Osteoblast (primary cell): ENCODE data around the gene CDH4. TPM values are rescaled to one million over a fixed set of nuclear protein-coding genes. Genes with fewer than 3 reads are reported as not detected.

Experiments
- DNase-seq: peaks from one replicate; pipeline ENCODE4 v3.0.0; 2011; ENCODE audit warnings: low spot score, mixed read lengths; ENCODE audit not compliant: insufficient read length; ENCODE audit errors: missing footprints
- H2AFZ ChIP-seq: 2 replicates; pipeline ENCODE4 v1.6.0; 2011; ENCODE audit warnings: mild to moderate bottlenecking, low read length
- H3K27ac ChIP-seq: 2 replicates; pipeline ENCODE4 v1.5.1; 2011; ENCODE audit warnings: mild to moderate bottlenecking, low read depth, low read length, moderate library complexity
- H3K27me3 ChIP-seq: 2 replicates; pipeline ENCODE4 v1.6.0; 2012; ENCODE audit warnings: mild to moderate bottlenecking, control low read depth, inconsistent platforms, low read length, moderate library complexity; ENCODE audit not compliant: insufficient read depth
- H3K36me3 ChIP-seq: 2 replicates; pipeline ENCODE4 v1.5.1; 2011; ENCODE audit warnings: mild to moderate bottlenecking, low read length, control low read depth, moderate library complexity; ENCODE audit not compliant: insufficient read depth
- H3K4me1 ChIP-seq: 2 replicates; pipeline ENCODE4 v1.5.1; 2011; ENCODE audit warnings: mild to moderate bottlenecking, low read length, control low read depth, moderate library complexity; ENCODE audit not compliant: insufficient read depth
- H3K4me2 ChIP-seq: 2 replicates; pipeline ENCODE4 v1.6.0; 2011; ENCODE audit warnings: mild to moderate bottlenecking, low read length; ENCODE audit not compliant: insufficient read depth
- H3K4me3 ChIP-seq: fragments of 200-600 bp; sonication (generic); 3 replicates; pipeline ENCODE4 v1.5.1; 2012; ENCODE audit warnings: mild to moderate bottlenecking, low read length, inconsistent platforms; ENCODE audit not compliant: insufficient read depth
- H3K79me2 ChIP-seq: 2 replicates; pipeline ENCODE4 v1.6.0; 2012; ENCODE audit warnings: mild to moderate bottlenecking, low read length, control low read depth, inconsistent platforms; ENCODE audit not compliant: insufficient read depth
- H3K9me3 ChIP-seq: 2 replicates; pipeline ENCODE4 v1.5.1; 2011; ENCODE audit warnings: low read depth, low read length, control low read depth
- H4K20me1 ChIP-seq: 2 replicates; pipeline ENCODE4 v1.6.0; 2012; ENCODE audit warnings: mild to moderate bottlenecking, low read length, control low read depth; ENCODE audit not compliant: insufficient read depth
- total RNA-seq: library from RNA; depleted of rRNA; stranded (reverse); fragments of >200 nt; gene quantifications from 2 replicates; pipeline ENCODE4 v1.2.3, GENCODE V29; 2012
- TF ChIP-seq, protein P1 (sequence below): IDR thresholded peaks from 2 replicates; pipeline ENCODE4 v1.5.1; 2011; ENCODE audit warnings: mild to moderate bottlenecking, low read depth, low read length, moderate library complexity; ENCODE audit errors: extremely low read depth

The CDH4 gene
- total RNA-seq, 1 donor: 1.1 TPM

DNA sequence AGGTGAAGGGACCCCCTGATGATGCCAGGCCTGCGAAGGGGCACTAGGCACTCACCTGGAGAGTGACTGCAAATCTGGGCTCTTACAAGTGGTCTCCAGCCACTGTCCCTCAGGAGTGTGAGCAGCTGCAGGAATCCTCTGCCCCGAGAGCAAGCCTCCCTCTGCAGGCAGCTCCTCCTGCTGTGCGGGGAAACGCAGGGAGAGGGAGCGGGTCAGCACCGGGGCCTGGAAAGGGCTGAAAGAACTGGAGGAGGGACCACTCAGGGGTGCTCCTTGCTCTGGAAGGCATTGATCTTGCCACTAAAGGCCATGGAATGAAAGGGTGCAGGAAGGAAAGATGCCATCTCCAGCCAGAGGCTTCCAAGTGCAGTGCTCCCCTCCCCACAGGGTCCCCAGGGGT lies 168.0 kb downstream of the CDH4 start:
- no peaks in the 10 kb centered on the region for H3K27me3 ChIP-seq
- no peak overlapping the region for H3K27ac ChIP-seq
- no peak overlapping the region for H2AFZ ChIP-seq
- no peak overlapping the region for H3K4me3 ChIP-seq
- no peaks in the 10 kb centered on the region for H3K36me3 ChIP-seq
- DNase-seq: no peak
- no peaks in the 10 kb centered on the region for H3K4me1 ChIP-seq
- no peaks in the 10 kb centered on the region for H4K20me1 ChIP-seq
- no peaks in the 10 kb centered on the region for H3K79me2 ChIP-seq
- TF ChIP-seq, protein P1, sequence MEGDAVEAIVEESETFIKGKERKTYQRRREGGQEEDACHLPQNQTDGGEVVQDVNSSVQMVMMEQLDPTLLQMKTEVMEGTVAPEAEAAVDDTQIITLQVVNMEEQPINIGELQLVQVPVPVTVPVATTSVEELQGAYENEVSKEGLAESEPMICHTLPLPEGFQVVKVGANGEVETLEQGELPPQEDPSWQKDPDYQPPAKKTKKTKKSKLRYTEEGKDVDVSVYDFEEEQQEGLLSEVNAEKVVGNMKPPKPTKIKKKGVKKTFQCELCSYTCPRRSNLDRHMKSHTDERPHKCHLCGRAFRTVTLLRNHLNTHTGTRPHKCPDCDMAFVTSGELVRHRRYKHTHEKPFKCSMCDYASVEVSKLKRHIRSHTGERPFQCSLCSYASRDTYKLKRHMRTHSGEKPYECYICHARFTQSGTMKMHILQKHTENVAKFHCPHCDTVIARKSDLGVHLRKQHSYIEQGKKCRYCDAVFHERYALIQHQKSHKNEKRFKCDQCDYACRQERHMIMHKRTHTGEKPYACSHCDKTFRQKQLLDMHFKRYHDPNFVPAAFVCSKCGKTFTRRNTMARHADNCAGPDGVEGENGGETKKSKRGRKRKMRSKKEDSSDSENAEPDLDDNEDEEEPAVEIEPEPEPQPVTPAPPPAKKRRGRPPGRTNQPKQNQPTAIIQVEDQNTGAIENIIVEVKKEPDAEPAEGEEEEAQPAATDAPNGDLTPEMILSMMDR: no peak
- no peak overlapping the region for H3K4me2 ChIP-seq
- H3K9me3 ChIP-seq: no peaks in the 10 kb centered on the region

DNA sequence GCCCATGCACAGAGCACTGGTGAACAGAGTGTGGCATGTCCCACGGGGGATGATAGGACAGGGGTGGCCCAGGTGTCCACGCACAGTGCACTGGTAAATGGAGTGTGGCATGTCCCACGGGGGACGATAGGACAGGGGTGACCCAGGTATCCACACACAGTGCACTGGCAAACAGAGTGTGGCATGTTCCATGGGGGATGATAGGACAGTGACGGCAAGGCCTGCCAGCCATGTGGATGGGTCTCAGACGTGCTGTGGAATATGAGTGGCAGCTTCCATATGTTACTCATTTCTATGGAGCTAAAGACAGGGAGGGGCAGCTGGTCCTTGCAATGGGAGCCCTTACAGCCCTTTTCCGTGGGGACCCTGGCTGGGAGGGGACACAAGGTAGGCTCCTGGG lies 168.7 kb downstream of the CDH4 start:
- H4K20me1 ChIP-seq: no peaks in the 10 kb centered on the region
- H3K27ac ChIP-seq: no peak overlapping the region
- no peaks in the 10 kb centered on the region for H3K36me3 ChIP-seq
- H2AFZ ChIP-seq: no peak overlapping the region
- H3K4me1 ChIP-seq: no peaks in the 10 kb centered on the region
- no peaks in the 10 kb centered on the region for H3K27me3 ChIP-seq
- no peak for DNase-seq
- no peak overlapping the region for H3K4me2 ChIP-seq
- no peaks in the 10 kb centered on the region for H3K79me2 ChIP-seq
- H3K4me3 ChIP-seq: no peak overlapping the region
- TF ChIP-seq, protein P1: no peak
- no peaks in the 10 kb centered on the region for H3K9me3 ChIP-seq

DNA sequence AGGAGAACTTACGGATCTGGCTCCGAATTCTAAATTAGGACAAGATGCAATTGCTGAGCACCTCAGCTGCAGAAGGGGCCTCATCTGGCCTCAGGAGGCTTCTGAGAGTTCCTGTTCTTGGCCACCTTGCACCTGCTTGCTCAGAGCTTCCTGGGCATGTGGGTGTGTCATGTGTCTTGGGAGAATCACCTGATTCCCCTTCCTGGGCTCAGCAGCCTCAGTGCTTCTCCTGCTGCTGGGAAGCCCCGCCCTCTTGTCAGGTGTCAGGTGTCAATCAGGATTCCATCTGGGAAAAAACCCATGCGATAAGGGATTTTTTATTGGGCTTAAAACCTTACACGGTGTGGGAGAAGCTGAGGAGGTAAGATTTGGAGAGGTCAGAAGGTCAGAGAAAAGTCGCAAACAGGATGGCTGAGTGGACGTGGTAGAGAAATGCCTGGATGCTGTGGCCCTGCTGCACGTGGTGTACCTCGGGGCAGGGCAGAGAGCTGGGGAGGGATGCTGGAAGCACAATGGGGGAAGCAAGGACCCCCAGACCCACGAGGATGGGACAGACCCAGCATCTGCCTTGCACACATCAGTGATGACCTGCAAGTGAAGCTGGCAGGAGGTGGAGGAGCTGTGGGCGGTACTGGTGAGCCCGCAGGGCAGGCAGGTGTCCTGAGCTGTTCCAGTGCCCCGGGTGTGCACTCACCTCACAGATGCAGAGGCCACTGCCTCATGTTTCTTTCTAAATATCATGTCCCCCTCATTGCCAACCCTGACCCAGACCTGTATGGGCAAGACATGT lies 170.8 kb downstream of the CDH4 start:
- H3K4me3 ChIP-seq: no peak overlapping the region
- H3K27me3 ChIP-seq: no peaks in the 10 kb centered on the region
- TF ChIP-seq, protein P1: no peak
- no peak overlapping the region for H3K27ac ChIP-seq
- H4K20me1 ChIP-seq: no peaks in the 10 kb centered on the region
- H3K4me1 ChIP-seq: no peaks in the 10 kb centered on the region
- H2AFZ ChIP-seq: no peak overlapping the region
- H3K79me2 ChIP-seq: no peaks in the 10 kb centered on the region
- H3K9me3 ChIP-seq: no peaks in the 10 kb centered on the region
- no peak for DNase-seq
- H3K36me3 ChIP-seq: no peaks in the 10 kb centered on the region
- no peak overlapping the region for H3K4me2 ChIP-seq

DNA sequence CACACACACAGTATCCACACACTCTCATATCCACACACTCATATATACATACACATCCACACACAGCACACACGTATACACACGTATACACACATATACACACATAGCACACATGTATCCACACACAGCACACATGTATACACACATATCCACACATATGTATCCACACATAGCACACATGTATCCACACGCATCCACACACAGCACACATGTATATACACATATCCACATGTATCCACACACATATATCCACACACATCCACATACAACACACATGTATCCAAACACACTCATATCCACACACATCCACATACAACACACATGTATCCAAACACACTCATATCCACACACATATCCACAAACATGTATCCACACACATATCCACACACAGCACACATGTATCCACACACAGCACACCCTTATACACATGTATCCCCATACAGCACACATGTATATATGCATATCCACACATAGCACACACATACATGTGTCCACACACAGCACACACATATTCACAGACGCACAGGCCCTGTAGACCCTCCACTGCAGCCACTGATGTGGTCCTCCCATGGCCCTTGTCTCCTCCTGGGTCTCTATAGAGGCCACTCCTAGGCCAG lies 172.1 kb downstream of the CDH4 start:
- TF ChIP-seq, protein P1: no peak
- no peak for DNase-seq
- H3K4me3 ChIP-seq: no peak overlapping the region
- no peaks in the 10 kb centered on the region for H3K36me3 ChIP-seq
- no peaks in the 10 kb centered on the region for H4K20me1 ChIP-seq
- no peaks in the 10 kb centered on the region for H3K9me3 ChIP-seq
- H2AFZ ChIP-seq: no peak overlapping the region
- no peak overlapping the region for H3K4me2 ChIP-seq
- no peaks in the 10 kb centered on the region for H3K79me2 ChIP-seq
- no peaks in the 10 kb centered on the region for H3K27me3 ChIP-seq
- no peak overlapping the region for H3K27ac ChIP-seq
- H3K4me1 ChIP-seq: no peaks in the 10 kb centered on the region
